Bronchial epithelial cell (primary cell): ENCODE data around the gene RDH5. TPM values are rescaled to one million over a fixed set of nuclear protein-coding genes. Genes with fewer than 3 reads are reported as not detected.

Source experiments
- DNase-seq: peaks from one replicate; pipeline ENCODE4 v3.0.0-alpha.2; 2010; ENCODE audit warnings: low read depth
- FAIRE-seq: peaks from 2 replicates; lab custom pipeline; 2011; peaks lifted over from hg19 to GRCh38; lab: Jason Lieb, UNC
- H3K27me3 ChIP-seq: 2 replicates; pipeline ENCODE4 v1.5.1; 2011; ENCODE audit warnings: low read length; ENCODE audit not compliant: control insufficient read depth, insufficient read depth
- H3K36me3 ChIP-seq: 2 replicates; pipeline ENCODE4 v1.5.1; 2011; ENCODE audit warnings: low read length; ENCODE audit not compliant: control insufficient read depth, insufficient read depth
- H3K4me3 ChIP-seq: 2 replicates; pipeline ENCODE4 v1.5.1; 2011; ENCODE audit warnings: mild to moderate bottlenecking, low read depth, low read length, control low read depth
- total RNA-seq: library from RNA; depleted of rRNA; stranded (reverse); fragments of >200 nt; gene quantifications from 2 replicates; pipeline ENCODE4 v1.2.1, GENCODE V29; 2014
- TF ChIP-seq, protein P1 (sequence below): IDR thresholded peaks from 2 replicates; pipeline ENCODE4 v1.5.1; 2011; ENCODE audit warnings: mild to moderate bottlenecking, moderate library complexity, low read length, control low read depth, inconsistent platforms; ENCODE audit not compliant: insufficient read depth, severe bottlenecking

RDH5 gene
- total RNA-seq, 1 donor from 2014 or later, result 1.1 TPM

DNA sequence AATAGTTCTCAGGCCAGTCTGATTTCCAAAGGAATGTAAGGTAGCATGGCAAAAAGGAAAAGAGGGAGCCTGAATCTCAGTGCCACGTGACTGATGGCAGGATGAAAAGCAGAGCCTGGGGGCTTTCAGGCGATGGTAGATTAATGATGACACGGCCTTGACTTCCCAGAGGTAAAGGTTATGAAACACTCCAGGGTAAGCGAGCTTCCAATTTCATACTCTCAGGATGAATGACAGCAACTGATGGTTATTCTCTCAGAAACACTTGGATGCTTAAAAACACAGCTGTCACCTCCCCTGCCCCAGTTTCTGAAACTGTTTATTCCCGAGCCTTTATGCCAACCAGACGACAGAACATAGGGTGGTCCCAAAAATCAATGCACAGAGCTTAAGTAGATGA lies 51.5 kb downstream of the RDH5 start:
- Histone ChIP-seq H3K36me3 (peaks cover 2% of the 10 kb centered on the region), H3K27me3 (no peaks in the 10 kb centered on the region), H3K4me3 (no peak overlapping the region)
- FAIRE-seq (no peak), DNase-seq (no peak)
- TF ChIP-seq, protein P1, sequence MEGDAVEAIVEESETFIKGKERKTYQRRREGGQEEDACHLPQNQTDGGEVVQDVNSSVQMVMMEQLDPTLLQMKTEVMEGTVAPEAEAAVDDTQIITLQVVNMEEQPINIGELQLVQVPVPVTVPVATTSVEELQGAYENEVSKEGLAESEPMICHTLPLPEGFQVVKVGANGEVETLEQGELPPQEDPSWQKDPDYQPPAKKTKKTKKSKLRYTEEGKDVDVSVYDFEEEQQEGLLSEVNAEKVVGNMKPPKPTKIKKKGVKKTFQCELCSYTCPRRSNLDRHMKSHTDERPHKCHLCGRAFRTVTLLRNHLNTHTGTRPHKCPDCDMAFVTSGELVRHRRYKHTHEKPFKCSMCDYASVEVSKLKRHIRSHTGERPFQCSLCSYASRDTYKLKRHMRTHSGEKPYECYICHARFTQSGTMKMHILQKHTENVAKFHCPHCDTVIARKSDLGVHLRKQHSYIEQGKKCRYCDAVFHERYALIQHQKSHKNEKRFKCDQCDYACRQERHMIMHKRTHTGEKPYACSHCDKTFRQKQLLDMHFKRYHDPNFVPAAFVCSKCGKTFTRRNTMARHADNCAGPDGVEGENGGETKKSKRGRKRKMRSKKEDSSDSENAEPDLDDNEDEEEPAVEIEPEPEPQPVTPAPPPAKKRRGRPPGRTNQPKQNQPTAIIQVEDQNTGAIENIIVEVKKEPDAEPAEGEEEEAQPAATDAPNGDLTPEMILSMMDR, result no peak

Other genes with a start within 250 kb of the RDH5 start
- gene OR6C68, start 228.0 kb upstream of the RDH5 start, total RNA-seq, result not detected in 2 replicates
- not detected in 2 replicates for gene OR6C4, start 170.8 kb upstream of the RDH5 start, total RNA-seq
- gene OR2AP1, start 147.9 kb upstream of the RDH5 start, total RNA-seq, result not detected in 2 replicates
- gene OR10P1, start 83.5 kb upstream of the RDH5 start, total RNA-seq, result not detected in 2 replicates
- 0.79 and 1.3 TPM in 2 replicates for gene ITGA7, start 12.5 kb upstream of the RDH5 start, total RNA-seq
- gene BLOC1S1, start 4.3 kb upstream of the RDH5 start, total RNA-seq, result 64.5 and 89.1 TPM in 2 replicates
- 1,301 and 1,307 TPM in 2 replicates for gene CD63, start 8.6 kb downstream of the RDH5 start, total RNA-seq
- gene GDF11, start 22.7 kb downstream of the RDH5 start, total RNA-seq, result 0.13 and 0.26 TPM in 2 replicates
- 68.7 and 111 TPM in 2 replicates for gene SARNP, start 97.3 kb downstream of the RDH5 start, total RNA-seq
- gene ORMDL2, start 97.6 kb downstream of the RDH5 start, total RNA-seq, result 46.1 and 52.0 TPM in 2 replicates
- 34.3 and 38.4 TPM in 2 replicates for gene DNAJC14, start 109.2 kb downstream of the RDH5 start, total RNA-seq
- gene MMP19, start 122.5 kb downstream of the RDH5 start, total RNA-seq, result 0.13 and 0.53 TPM in 2 replicates
- 34.0 and 56.3 TPM in 2 replicates for gene PYM1, start 207.5 kb downstream of the RDH5 start, total RNA-seq
- gene DGKA, start 210.8 kb downstream of the RDH5 start, total RNA-seq, result 81.9 and 88.5 TPM in 2 replicates
- gene PMEL, start 245.6 kb downstream of the RDH5 start, total RNA-seq, result 1.8 and 2.6 TPM in 2 replicates
- 5.2 and 6.8 TPM in 2 replicates for gene CDK2, start 246.4 kb downstream of the RDH5 start, total RNA-seq